ENCODE results near the gene XYLB.

- no peak for TF ChIP-seq POLR2AphosphoS5 (IDR thresholded peaks at IDR 0.05; ENCODE audit: borderline replicate concordance, low read depth, low read length)
- TF ChIP-seq EZH2 (IDR thresholded peaks at IDR 0.05), result no peak
- TF ChIP-seq FOXP2 (optimal IDR thresholded peaks at IDR 0.05; ENCODE audit: control extremely low read depth, extremely low read length, insufficient read depth), result no peak
Observed at GRCh38 chr3:38459499-38460048, 113.0 kb downstream of the XYLB start.
